HepG2 (cell line): ENCODE data around the gene DOCK1. TPM values are rescaled to one million over a fixed set of nuclear protein-coding genes. Genes with fewer than 3 reads are reported as not detected.
A peak's percentile ranks its signal among the peaks of the same experiment; 100 is the strongest.

Experiments used
- ATAC-seq: fragments of 200-7000 bp; cut with Tn5 transposase; 3 replicates; pipeline ENCODE4 v1.9.1; 2020; ENCODE audit warnings: mild to moderate bottlenecking, moderate library complexity
- BruUV-seq: library from RNA; stranded (reverse); fragments of 400-500 nt; replicated peaks from 2 replicates; lab custom pipeline; 2021; lab: Mats Ljungman, UMichigan
- CTCF ChIA-PET: fragments of 300-600 bp; formaldehyde crosslinking; extraction: SDS; loops from one replicate; lab custom pipeline; 2021; ENCODE audit warnings: low total read pairs, inconsistent platforms, low intra/inter-chr PET ratio; lab: Yijun Ruan, JAX
- POLR2A ChIA-PET: fragments of 350-600 bp; sonication (Branson Sonifier 250); formaldehyde crosslinking; loops from one replicate; lab custom pipeline; 2020; ENCODE audit warnings: antibody characterized with exemption, inconsistent platforms; lab: Yijun Ruan, JAX
- DNase-seq: peaks from one replicate; pipeline ENCODE4 v3.0.0-alpha.2; 2015; ENCODE audit warnings: low spot score
- FAIRE-seq: peaks from 3 replicates; lab custom pipeline; 2011; peaks lifted over from hg19 to GRCh38; lab: Jason Lieb, UNC
- H2AFZ ChIP-seq: one replicate; pipeline ENCODE4 v1.6.1; 2011; ENCODE audit warnings: low read length, inconsistent platforms
- H3K27ac ChIP-seq: fragments of 300-600 bp; 3 replicates; pipeline ENCODE4 v1.8.0; 2011; ENCODE audit warnings: mixed run types, mild to moderate bottlenecking, mixed read lengths, low read length, inconsistent platforms; ENCODE audit not compliant: insufficient read depth; ENCODE audit errors: extremely low read length
- H3K27me3 ChIP-seq, 2 experiments: fragments of 200-600 bp in 1 of 2; 2 replicates in 1 of 2; 3 replicates in 1 of 2; pipeline versions ENCODE4 v1.6.0 to v1.8.0; 2011; ENCODE audit warnings: low read length in 2 of 2, mild to moderate bottlenecking in 2 of 2, moderate library complexity in 2 of 2, inconsistent platforms in 1 of 2; ENCODE audit not compliant: insufficient read depth in 2 of 2, control insufficient read depth in 1 of 2
- H3K36me3 ChIP-seq, 2 experiments: fragments of 200-600 bp in 1 of 2; replicated peaks in 1 of 2; 2 replicates in 1 of 2; 3 replicates in 1 of 2; pipeline versions ENCODE4 v1.5.1 to v1.8.0; 2011; ENCODE audit warnings: low read length in 2 of 2, inconsistent platforms in 1 of 2; ENCODE audit not compliant: insufficient read depth in 2 of 2, control insufficient read depth in 1 of 2
- H3K4me1 ChIP-seq: 2 replicates; pipeline ENCODE4 v1.5.1; 2012; ENCODE audit warnings: low read length, inconsistent platforms; ENCODE audit not compliant: insufficient read depth
- H3K4me2 ChIP-seq: 2 replicates; pipeline ENCODE4 v1.6.0; 2011; ENCODE audit warnings: low read depth, low read length, inconsistent platforms
- H3K4me3 ChIP-seq, 3 experiments: fragments of 200-600 bp in 1 of 3; sonication (generic), shearing (Covaris generic) in 1 of 3; replicated peaks in 1 of 3; 2 replicates each; pipeline ENCODE4 v1.5.1; 2011 to 2016; ENCODE audit warnings: low read length in 3 of 3, inconsistent platforms in 2 of 3, low read depth in 2 of 3, mild to moderate bottlenecking in 2 of 3, control low read depth in 1 of 3, mixed read lengths in 1 of 3; ENCODE audit not compliant: insufficient read depth in 1 of 3
- H3K79me2 ChIP-seq: one replicate; pipeline ENCODE4 v1.6.1; 2011; ENCODE audit warnings: low read length, inconsistent platforms; ENCODE audit not compliant: insufficient read depth
- H3K9ac ChIP-seq: 2 replicates; pipeline ENCODE4 v1.6.0; 2011; ENCODE audit warnings: mild to moderate bottlenecking, low read depth, low read length, inconsistent platforms; ENCODE audit not compliant: insufficient read depth
- H3K9me3 ChIP-seq: 2 replicates; pipeline ENCODE4 v1.5.1; 2012; ENCODE audit warnings: mild to moderate bottlenecking, low read length
- H4K20me1 ChIP-seq: 2 replicates; pipeline ENCODE4 v1.6.0; 2011; ENCODE audit warnings: inconsistent platforms, mild to moderate bottlenecking, low read length, moderate library complexity; ENCODE audit not compliant: insufficient read depth
- NR2F6 ChIP-seq, 2 experiments: IDR thresholded peaks; 2 replicates each; pipeline ENCODE4 v1.6.1; 2016; ENCODE audit warnings: antibody characterized with exemption in 1 of 2, mild to moderate bottlenecking in 1 of 2
- ZBTB7A ChIP-seq: sonication (generic); formaldehyde crosslinking; IDR thresholded peaks from 2 replicates; pipeline ENCODE4 v1.8.0; 2022; ENCODE audit warnings: mild to moderate bottlenecking, missing genetic modification reagents
- ZNF780A ChIP-seq: sonication (generic); formaldehyde crosslinking; IDR thresholded peaks from 2 replicates; pipeline ENCODE4 v1.8.0; 2022; ENCODE audit warnings: mild to moderate bottlenecking, missing genetic modification reagents, moderate library complexity
- WGBS: methylation state at CpG from one replicate; pipeline ENCODE4 v1.1.6; 2017; ENCODE audit warnings: low lambda C conversion rate; 5-methylcytosine and 5-hydroxymethylcytosine counted together
- in situ Hi-C: cut with HindIII; loops from 2 replicates; pipeline ENCODE4 v1.10.0; 2017; ENCODE audit warnings: low pct_unique_long_range_greater_than_20kb; ENCODE audit not compliant: extremely low pct_ligation_motif_present
- intact Hi-C: fragments of 100-400 bp; cut with micrococcal nuclease; formaldehyde crosslinking; loops from one replicate; pipeline ENCODE4 v1.10.0; 2022; ENCODE audit not compliant: unreplicated experiment
- polyA plus RNA-seq, 8 experiments: library from polyadenylated mRNA; depleted of rRNA in 3 of 8; stranded (reverse) in 7 of 8; unstranded in 1 of 8; fragments of >200 nt; fragmentation: Illumina TruSeq in 4 of 8; extraction: Trizol in 4 of 8; gene quantifications; 2 replicates each; pipeline versions ENCODE4 v1.2.1 to v1.2.3, GENCODE V29; 2011 to 2016; ENCODE audit warnings: low read depth in 4 of 8, missing spikeins in 1 of 8, mixed read lengths in 1 of 8; ENCODE audit not compliant: insufficient read depth in 1 of 8
- total RNA-seq, 5 experiments: library from RNA; depleted of rRNA; stranded (reverse); fragments of >200 nt; fragmentation: Illumina TruSeq; extraction: Trizol; gene quantifications; 2 replicates each; pipeline ENCODE4 v1.2.3, GENCODE V29; 2016; ENCODE audit warnings: low read depth in 1 of 5
- TF ChIP-seq, protein P1 (sequence below): sonication (generic); formaldehyde crosslinking; IDR thresholded peaks from 2 replicates; pipeline ENCODE4 v1.4.0; 2020; ENCODE audit warnings: missing genetic modification reagents, borderline replicate concordance
- TF ChIP-seq, protein P2 (sequence below): sonication (generic); formaldehyde crosslinking; IDR thresholded peaks from 2 replicates; pipeline ENCODE4 v1.8.1; 2023; ENCODE audit warnings: mild to moderate bottlenecking, moderate library complexity, missing genetic modification reagents

Gene DOCK1
- total and polyA plus RNA-seq, 2 of the 13 experiments (the other 11 are each of a cell fraction or from before 2014, with no cell fraction given), result 8.3 to 25.5 TPM

DNA sequence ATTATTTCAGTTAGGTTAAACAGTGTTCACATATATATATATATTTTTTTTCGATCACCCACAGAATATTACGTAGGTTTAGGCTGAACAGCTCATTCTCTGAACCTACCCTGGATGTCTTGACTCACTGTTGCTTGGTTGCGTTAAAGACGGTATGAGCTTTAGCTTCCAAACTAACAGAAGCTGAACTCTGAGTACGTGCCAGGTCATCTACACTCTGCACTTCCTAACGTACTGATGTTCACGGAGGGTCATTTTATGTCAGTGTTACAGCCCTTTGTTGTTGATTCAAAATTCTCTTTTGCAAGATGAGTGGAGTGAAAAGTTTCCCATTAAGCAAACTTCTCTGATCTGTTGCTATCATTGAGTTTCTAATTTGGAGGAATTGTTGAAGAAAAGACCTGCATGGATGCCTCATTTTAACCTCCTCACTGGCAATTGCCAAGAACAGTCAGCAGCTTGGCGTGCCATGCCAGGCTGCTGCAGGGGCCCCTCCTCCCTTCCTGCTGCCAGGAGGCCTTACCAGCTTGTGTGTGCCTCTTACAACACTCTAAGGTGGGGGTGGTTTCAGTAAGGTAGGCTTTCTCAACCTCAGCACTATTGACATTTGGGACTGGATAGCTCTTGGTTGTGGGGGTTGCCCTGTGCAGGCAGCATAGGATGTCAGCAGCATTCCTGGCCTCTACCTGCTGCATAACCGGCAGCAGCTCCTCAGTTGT, 246.9 kb downstream of the DOCK1 start:
- H3K4me2 ChIP-seq, result no peak overlapping the region
- 0 out of 5 replicates have a peak, but pooled peaks cover 0 to 3% of the 10 kb centered on the region in 2 experiments for H3K36me3 ChIP-seq
- intact Hi-C loops, result no loop called here
- H3K79me2 ChIP-seq, result no peaks in the 10 kb centered on the region
- in situ Hi-C loops, result no loop called here
- H3K4me1 ChIP-seq, result 0 out of 2 replicates have a peak, but pooled peaks cover 5% of the 10 kb centered on the region
- no peak for TF ChIP-seq ZNF780A (CRISPR knock-in tag)
- TF ChIP-seq, protein P1, sequence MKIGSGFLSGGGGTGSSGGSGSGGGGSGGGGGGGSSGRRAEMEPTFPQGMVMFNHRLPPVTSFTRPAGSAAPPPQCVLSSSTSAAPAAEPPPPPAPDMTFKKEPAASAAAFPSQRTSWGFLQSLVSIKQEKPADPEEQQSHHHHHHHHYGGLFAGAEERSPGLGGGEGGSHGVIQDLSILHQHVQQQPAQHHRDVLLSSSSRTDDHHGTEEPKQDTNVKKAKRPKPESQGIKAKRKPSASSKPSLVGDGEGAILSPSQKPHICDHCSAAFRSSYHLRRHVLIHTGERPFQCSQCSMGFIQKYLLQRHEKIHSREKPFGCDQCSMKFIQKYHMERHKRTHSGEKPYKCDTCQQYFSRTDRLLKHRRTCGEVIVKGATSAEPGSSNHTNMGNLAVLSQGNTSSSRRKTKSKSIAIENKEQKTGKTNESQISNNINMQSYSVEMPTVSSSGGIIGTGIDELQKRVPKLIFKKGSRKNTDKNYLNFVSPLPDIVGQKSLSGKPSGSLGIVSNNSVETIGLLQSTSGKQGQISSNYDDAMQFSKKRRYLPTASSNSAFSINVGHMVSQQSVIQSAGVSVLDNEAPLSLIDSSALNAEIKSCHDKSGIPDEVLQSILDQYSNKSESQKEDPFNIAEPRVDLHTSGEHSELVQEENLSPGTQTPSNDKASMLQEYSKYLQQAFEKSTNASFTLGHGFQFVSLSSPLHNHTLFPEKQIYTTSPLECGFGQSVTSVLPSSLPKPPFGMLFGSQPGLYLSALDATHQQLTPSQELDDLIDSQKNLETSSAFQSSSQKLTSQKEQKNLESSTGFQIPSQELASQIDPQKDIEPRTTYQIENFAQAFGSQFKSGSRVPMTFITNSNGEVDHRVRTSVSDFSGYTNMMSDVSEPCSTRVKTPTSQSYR, result peak; percentile 45; the same call in 1 of the 2 replicates
- TF ChIP-seq, all 625 proteins: peak for 1
- H3K27ac ChIP-seq, result no peak overlapping the region
- ChIA-PET CTCF (no interaction called here), POLR2A (no interaction called here)
- no peak overlapping the region for H2AFZ ChIP-seq
- BruUV-seq, result no TSS peak
- FAIRE-seq (no peak), DNase-seq (peak; percentile 24), ATAC-seq (peak; percentile 48; the same call in 1 of the 3 replicates)
- H3K27me3 ChIP-seq, result no peaks in the 10 kb centered on the region
- WGBS, result 89% methylated on average over 8 of the region's 9 CpGs
- no peaks in the 10 kb centered on the region for H3K9me3 ChIP-seq
- no peaks in the 10 kb centered on the region for H4K20me1 ChIP-seq
- H3K4me3 ChIP-seq, result no peak overlapping the region
- no peak overlapping the region for H3K9ac ChIP-seq

DNA sequence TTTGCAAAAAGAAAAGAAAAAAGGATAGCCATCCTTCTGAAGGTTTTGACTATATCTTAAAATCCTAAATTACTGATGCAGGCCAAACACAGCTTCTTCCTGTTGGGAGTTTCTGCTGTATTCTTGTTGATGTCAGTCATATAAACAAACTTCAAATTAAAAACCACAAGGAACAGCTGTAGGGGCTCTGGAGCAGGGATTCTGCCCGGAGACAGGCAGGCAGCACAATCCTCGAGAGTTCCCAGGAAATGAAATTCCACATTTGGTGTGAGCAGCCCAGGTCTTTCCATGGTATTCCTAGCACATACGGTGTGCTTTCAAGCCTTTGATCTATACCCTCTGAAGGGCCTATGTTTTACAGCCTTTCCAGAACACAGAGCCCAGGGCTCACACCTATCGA, 248.0 kb downstream of the DOCK1 start:
- Histone ChIP-seq H3K9me3 (no peaks in the 10 kb centered on the region), H3K9ac (no peak overlapping the region), H3K79me2 (no peaks in the 10 kb centered on the region), H3K4me3 (no peak overlapping the region), H2AFZ (no peak overlapping the region), H3K4me1 (0 out of 2 replicates have a peak, but pooled peaks cover 5% of the 10 kb centered on the region), H4K20me1 (no peaks in the 10 kb centered on the region), H3K27me3 (no peaks in the 10 kb centered on the region), H3K4me2 (no peak overlapping the region), H3K27ac (no peak overlapping the region), H3K36me3 (0 out of 5 replicates have a peak, but pooled peaks cover 0 to under 1% of the 10 kb centered on the region in 2 experiments)
- DNase-seq (no peak), FAIRE-seq (no peak), ATAC-seq (no peak)
- TF ChIP-seq ZBTB7A (no peak), NR2F6 (IDR thresholded peaks at IDR 0.05) (no peak), NR2F6 (CRISPR knock-in tag; IDR thresholded peaks at IDR 0.05) (no peak)
- TF ChIP-seq, protein P2, sequence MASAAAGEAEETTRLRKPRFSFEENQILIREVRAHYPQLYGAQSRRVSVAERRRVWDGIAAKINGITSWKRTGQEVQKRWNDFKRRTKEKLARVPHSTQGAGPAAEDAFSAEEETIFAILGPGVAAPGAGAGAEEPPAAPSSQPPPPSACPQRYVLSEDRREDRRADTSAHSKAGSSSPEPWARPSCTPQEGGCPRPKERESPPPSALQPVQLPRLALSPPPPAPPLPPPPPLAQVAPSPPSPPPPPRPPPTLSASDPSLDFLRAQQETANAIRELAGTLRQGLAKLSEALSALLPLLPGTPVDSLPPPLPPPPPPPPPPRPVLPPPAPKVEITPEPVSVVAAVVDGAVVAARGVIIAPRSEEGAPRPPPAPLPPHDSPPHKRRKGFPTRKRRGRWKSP, result no peak
- ChIA-PET POLR2A (no interaction called here), CTCF (no interaction called here)
- BruUV-seq, result no TSS peak
- intact Hi-C loops (no loop called here), in situ Hi-C loops (no loop called here)
- WGBS, result 100% methylated on average over 3 of the region's 4 CpGs
